ENCODE data around the gene VPS18.

- no peak for TF ChIP-seq POLR2A (IDR thresholded peaks at IDR 0.05; ENCODE audit: low read length)
- no peak for TF ChIP-seq GATA1 (IDR thresholded peaks at IDR 0.05; ENCODE audit: low read depth, low read length)
Measured at GRCh38 chr15:40925863-40926658, 31.8 kb downstream of the VPS18 start.
